Gastrocnemius medialis (tissue), 4 donors: ENCODE data around the gene DNAJC5G.

ENCODE experiments used
- POLR2A ChIP-seq, 2 donors: fragments of 450-650 bp; IDR thresholded peaks; one replicate each; pipeline ENCODE4 v1.6.1; 2017; ENCODE audit warnings: antibody characterized with exemption in 2 of 2, mild to moderate bottlenecking in 2 of 2, moderate library complexity in 2 of 2
- TF ChIP-seq, protein P1 (sequence below), 5 experiments: fragments of 450-650 bp in 3 of 5; fragments of 200-600 bp in 2 of 5; sonication (generic) in 2 of 5; IDR thresholded peaks in 4 of 5; conservative IDR thresholded peaks in 1 of 5; 1 replicate in 4 of 5; 2 replicates in 1 of 5; pipeline ENCODE4 v1.5.1; 2016 to 2019; ENCODE audit warnings: antibody characterized with exemption in 5 of 5, mild to moderate bottlenecking in 3 of 5, moderate library complexity in 3 of 5

DNA sequence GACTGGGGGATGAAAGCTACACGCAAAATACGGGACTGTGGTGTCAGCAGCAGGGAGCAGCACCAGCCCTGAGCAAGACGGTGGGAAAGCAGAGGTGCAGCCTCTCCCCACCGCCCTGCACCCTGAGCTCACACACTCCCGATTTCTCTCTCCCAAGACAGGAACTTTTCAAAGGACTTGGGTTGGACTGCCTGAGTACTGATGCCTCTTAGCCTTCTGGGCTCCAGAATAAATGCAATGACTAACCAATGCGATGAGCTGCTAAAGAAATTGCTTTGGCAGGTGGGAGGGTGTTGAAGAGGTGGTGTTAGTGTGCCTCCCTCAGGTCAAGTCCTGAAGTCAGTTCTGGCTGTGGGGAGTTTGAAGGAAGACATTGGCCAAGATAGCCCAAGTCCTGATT is 16.6 kb downstream of the DNAJC5G start:
- TF ChIP-seq, protein P1, sequence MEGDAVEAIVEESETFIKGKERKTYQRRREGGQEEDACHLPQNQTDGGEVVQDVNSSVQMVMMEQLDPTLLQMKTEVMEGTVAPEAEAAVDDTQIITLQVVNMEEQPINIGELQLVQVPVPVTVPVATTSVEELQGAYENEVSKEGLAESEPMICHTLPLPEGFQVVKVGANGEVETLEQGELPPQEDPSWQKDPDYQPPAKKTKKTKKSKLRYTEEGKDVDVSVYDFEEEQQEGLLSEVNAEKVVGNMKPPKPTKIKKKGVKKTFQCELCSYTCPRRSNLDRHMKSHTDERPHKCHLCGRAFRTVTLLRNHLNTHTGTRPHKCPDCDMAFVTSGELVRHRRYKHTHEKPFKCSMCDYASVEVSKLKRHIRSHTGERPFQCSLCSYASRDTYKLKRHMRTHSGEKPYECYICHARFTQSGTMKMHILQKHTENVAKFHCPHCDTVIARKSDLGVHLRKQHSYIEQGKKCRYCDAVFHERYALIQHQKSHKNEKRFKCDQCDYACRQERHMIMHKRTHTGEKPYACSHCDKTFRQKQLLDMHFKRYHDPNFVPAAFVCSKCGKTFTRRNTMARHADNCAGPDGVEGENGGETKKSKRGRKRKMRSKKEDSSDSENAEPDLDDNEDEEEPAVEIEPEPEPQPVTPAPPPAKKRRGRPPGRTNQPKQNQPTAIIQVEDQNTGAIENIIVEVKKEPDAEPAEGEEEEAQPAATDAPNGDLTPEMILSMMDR (IDR thresholded peaks at IDR 0.05 in 4 of 5, conservative IDR thresholded peaks at IDR 0.05 in 1 of 5): peak in 3 of 5 experiments; percentile 11 to 50 (median 16)
- peak in 1 of 2 donors; percentile 59 for TF ChIP-seq POLR2A (IDR thresholded peaks at IDR 0.05)
